ENCODE data around the gene ALDOB. TPM values are rescaled to one million over a fixed set of nuclear protein-coding genes. Genes with fewer than 3 reads are reported as not detected.

Gene ALDOB
- total and polyA plus RNA-seq, 7 experiments from 2014 or later, result not detected

GRCh38 chr9:101408374-101409078, 27.0 kb downstream of the ALDOB start:
- ATAC-seq (no peak), DNase-seq (no peak)
- intact Hi-C loops (cut with micrococcal nuclease), result no loop called here
- Histone ChIP-seq H3K27me3 (ENCODE audit: control insufficient read depth in 2 of 2, insufficient read depth in 2 of 2, low read length in 2 of 2) (no peaks in the 10 kb centered on the region), H3K36me3 (ENCODE audit: control insufficient read depth in 2 of 3, insufficient read depth in 3 of 3, low read length in 3 of 3) (peaks cover 24 to 55% (median 27%) of the 10 kb centered on the region in 3 experiments), H3K9me3 (ENCODE audit: control insufficient read depth in 2 of 3, low read length in 3 of 3) (peaks cover 26 to 67% (median 34%) of the 10 kb centered on the region in 3 experiments), H3K4me3 (ENCODE audit: low read length) (no peak overlapping the region), H3K27ac (ENCODE audit: low read depth, low read length) (no peak overlapping the region), H3K4me1 (ENCODE audit: control insufficient read depth in 2 of 2, insufficient read depth in 2 of 2, low read length in 2 of 2) (no peaks in the 10 kb centered on the region)
- H3K27me3 Mint-ChIP-seq, result no peaks in the 10 kb centered on the region
- no peak overlapping the region for H3K4me3 Mint-ChIP-seq
- CTCF ChIA-PET, result no interaction called here
- H3K4me1 Mint-ChIP-seq, result peaks cover 0 to 10% (median 5%) of the 10 kb centered on the region in 7 donors
- H3K9me3 Mint-ChIP-seq, result peaks cover 13 to 97% (median 66%) of the 10 kb centered on the region in 11 donors
- POLR2A ChIA-PET, result no interaction called here
- no peak overlapping the region for H3K27ac Mint-ChIP-seq
- H3K36me3 Mint-ChIP-seq, result peaks cover 57 to 80% (median 77%) of the 10 kb centered on the region in 5 donors

GRCh38 chr9:101403516-101404285, 31.9 kb downstream of the ALDOB start:
- H3K9me3 Mint-ChIP-seq, result peaks cover 13 to 54% (median 47%) of the 10 kb centered on the region in 11 donors
- H3K4me3 Mint-ChIP-seq, result peak overlapping the region in 1 of 10 donors; percentile 6
- no peak for ATAC-seq
- H3K9me3 ChIP-seq (ENCODE audit: control insufficient read depth in 2 of 3, low read length in 3 of 3), result peaks cover 8 to 29% (median 10%) of the 10 kb centered on the region in 3 experiments
- peaks cover 12 to 17% of the 10 kb centered on the region in 2 donors for H3K4me1 ChIP-seq (ENCODE audit: control insufficient read depth in 2 of 2, insufficient read depth in 2 of 2, low read length in 2 of 2)
- no peak for DNase-seq
- H3K36me3 Mint-ChIP-seq, result peaks cover 70 to 84% (median 82%) of the 10 kb centered on the region in 5 donors
- ChIA-PET CTCF (no interaction called here), POLR2A (no interaction called here)
- no peak overlapping the region for H3K27ac Mint-ChIP-seq
- intact Hi-C loops (cut with micrococcal nuclease), result no loop called here
- peaks cover 27 to 71% (median 32%) of the 10 kb centered on the region in 3 experiments for H3K36me3 ChIP-seq (ENCODE audit: control insufficient read depth in 2 of 3, insufficient read depth in 3 of 3, low read length in 3 of 3)
- no peak overlapping the region for H3K27ac ChIP-seq (ENCODE audit: low read depth, low read length)
- no peaks in the 10 kb centered on the region for H3K27me3 Mint-ChIP-seq
- peaks cover 30 to 50% (median 46%) of the 10 kb centered on the region in 7 donors for H3K4me1 Mint-ChIP-seq
- no peaks in the 10 kb centered on the region for H3K27me3 ChIP-seq (ENCODE audit: control insufficient read depth in 2 of 2, insufficient read depth in 2 of 2, low read length in 2 of 2)
- H3K4me3 ChIP-seq (ENCODE audit: low read length), result no peak overlapping the region

DNA sequence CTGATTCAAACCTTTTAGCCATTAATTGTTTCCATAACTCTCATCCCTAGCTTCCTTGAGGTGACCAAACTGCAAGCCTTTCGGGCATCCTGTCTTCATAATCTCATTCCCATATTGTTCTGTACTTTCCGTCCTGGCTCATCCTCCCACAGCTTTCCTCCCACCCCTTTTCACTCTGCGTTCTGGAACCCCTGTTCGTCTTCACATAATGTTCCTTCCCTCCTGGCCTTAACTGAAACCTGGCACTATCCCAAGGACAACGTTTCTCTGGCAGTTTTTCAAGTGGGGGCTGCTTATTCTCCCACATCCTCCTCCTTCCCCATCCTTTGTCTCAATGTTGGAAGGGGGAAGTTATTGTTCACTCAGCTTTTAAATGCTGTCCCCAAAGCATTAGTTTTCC, 35.5 kb downstream of the ALDOB start:
- no peaks in the 10 kb centered on the region for H3K27me3 ChIP-seq (ENCODE audit: control insufficient read depth in 2 of 2, insufficient read depth in 2 of 2, low read length in 2 of 2)
- POLR2A ChIA-PET, result no interaction called here
- H3K4me3 ChIP-seq (ENCODE audit: low read length), result peak overlapping the region; percentile 90
- H3K9me3 Mint-ChIP-seq, result peaks cover 5 to 29% (median 14%) of the 10 kb centered on the region in 11 donors
- H3K27me3 Mint-ChIP-seq, result no peaks in the 10 kb centered on the region
- peak overlapping the region; percentile 93 to 100 (median 98) for H3K4me3 Mint-ChIP-seq
- intact Hi-C loops (cut with micrococcal nuclease), result no loop called here
- ATAC-seq (no peak), DNase-seq (no peak)
- peak overlapping the region; percentile 9 to 100 (median 78) for H3K27ac Mint-ChIP-seq
- H3K27ac ChIP-seq (ENCODE audit: low read depth, low read length), result no peak overlapping the region
- H3K4me1 ChIP-seq (ENCODE audit: control insufficient read depth in 2 of 2, insufficient read depth in 2 of 2, low read length in 2 of 2), result peaks cover 21 to 34% of the 10 kb centered on the region in 2 donors
- peaks cover 43 to 82% (median 72%) of the 10 kb centered on the region in 7 donors for H3K4me1 Mint-ChIP-seq
- CTCF ChIA-PET, result interaction anchor here (1.6 kb wide), 1 partner anchor 168 kb away, joined by 3 read pairs; no protein-coding TSS in a partner anchor
- H3K36me3 ChIP-seq (ENCODE audit: control insufficient read depth in 2 of 3, insufficient read depth in 3 of 3, low read length in 3 of 3), result peaks cover 14 to 36% (median 20%) of the 10 kb centered on the region in 3 experiments
- H3K9me3 ChIP-seq (ENCODE audit: control insufficient read depth in 2 of 3, low read length in 3 of 3), result peaks cover 0 to 1% (median 0%) of the 10 kb centered on the region in 3 experiments
- peaks cover 47 to 67% (median 54%) of the 10 kb centered on the region in 5 donors for H3K36me3 Mint-ChIP-seq

DNA sequence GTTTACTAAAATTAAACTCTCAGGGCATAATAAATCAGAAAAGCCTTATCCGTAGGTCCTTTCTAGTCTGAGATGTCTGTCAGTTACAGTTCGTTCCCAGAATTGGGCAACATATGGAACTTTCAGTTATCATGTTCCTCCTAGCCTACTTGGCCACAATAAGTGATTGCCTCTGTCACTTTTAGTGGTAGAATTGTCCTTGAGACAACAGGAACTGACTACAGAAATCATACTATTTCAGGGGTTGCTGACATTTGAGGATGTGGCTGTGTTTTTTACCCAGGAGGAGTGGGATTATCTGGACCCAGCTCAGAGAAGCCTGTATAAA, 36.0 kb downstream of the ALDOB start:
- intact Hi-C loops (cut with micrococcal nuclease), result loop anchor here (2.0 to 10.0 kb wide), 7 partner anchors 55 to 1493 kb away; partner anchors contain the start of genes ERP44 (in 1 of the 2), INVS (in 1 of the 2), MSANTD3 (in 1 of the 2) and STX17 (in 1 of the 2)
- H3K27me3 Mint-ChIP-seq, result no peaks in the 10 kb centered on the region
- H3K4me3 Mint-ChIP-seq, result peak overlapping the region; percentile 93 to 100 (median 98)
- Histone ChIP-seq H3K27me3 (ENCODE audit: control insufficient read depth in 2 of 2, insufficient read depth in 2 of 2, low read length in 2 of 2) (no peaks in the 10 kb centered on the region), H3K4me1 (ENCODE audit: control insufficient read depth in 2 of 2, insufficient read depth in 2 of 2, low read length in 2 of 2) (peaks cover 21 to 34% of the 10 kb centered on the region in 2 donors), H3K36me3 (ENCODE audit: control insufficient read depth in 2 of 3, insufficient read depth in 3 of 3, low read length in 3 of 3) (peaks cover 9 to 31% (median 14%) of the 10 kb centered on the region in 3 experiments), H3K9me3 (ENCODE audit: control insufficient read depth in 2 of 3, low read length in 3 of 3) (no peaks in the 10 kb centered on the region), H3K27ac (ENCODE audit: low read depth, low read length) (peak overlapping the region; percentile 94), H3K4me3 (ENCODE audit: low read length) (peak overlapping the region; percentile 90)
- peak overlapping the region; percentile 58 to 100 (median 99) for H3K27ac Mint-ChIP-seq
- peaks cover 3 to 24% (median 9%) of the 10 kb centered on the region in 11 donors for H3K9me3 Mint-ChIP-seq
- peaks cover 42 to 67% (median 54%) of the 10 kb centered on the region in 5 donors for H3K36me3 Mint-ChIP-seq
- ChIA-PET POLR2A (no interaction called here), CTCF (interaction anchor here (1.6 kb wide), 1 partner anchor 168 kb away, joined by 3 read pairs; no protein-coding TSS in a partner anchor)
- DNase-seq, result no peak
- no peak for ATAC-seq
- H3K4me1 Mint-ChIP-seq, result peaks cover 48 to 86% (median 76%) of the 10 kb centered on the region in 7 donors

DNA sequence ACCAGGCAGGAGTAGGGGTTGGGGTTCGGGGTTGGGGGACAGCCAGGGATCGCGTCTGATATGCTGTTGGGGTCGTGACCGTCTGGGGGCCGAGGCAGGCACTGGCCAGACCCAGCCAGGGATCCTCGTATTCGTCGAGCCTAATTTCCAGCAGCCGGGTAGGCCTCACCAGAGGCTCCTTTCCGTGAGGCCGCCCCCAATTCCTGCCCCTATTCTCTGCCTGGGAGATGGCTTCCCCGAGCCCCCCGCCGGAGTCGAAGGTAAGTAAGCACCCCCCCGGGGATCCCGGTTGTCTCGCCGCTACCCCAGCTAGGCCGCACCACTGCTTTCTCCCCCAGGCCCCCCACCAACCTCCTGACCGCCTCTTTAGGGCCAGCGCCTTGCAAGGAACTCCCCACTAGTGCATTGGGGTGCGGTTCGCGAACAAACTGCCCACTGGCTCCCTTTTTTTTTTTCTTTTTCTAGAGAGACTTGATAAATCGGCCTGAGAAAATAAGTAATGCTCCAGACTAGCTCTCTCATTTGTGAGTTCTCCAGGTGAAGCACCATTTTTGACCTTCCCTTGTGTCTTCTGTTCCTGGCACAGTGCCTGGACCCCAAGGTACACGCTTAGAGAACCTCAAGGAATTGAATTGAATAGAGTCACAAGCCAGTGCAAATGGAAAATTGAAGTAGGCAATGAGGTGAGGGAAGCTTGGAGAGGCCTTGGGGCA, 36.5 kb downstream of the ALDOB start:
- Mint-ChIP-seq H3K4me3 (peak overlapping the region; percentile 93 to 100 (median 98)), H3K27me3 (no peaks in the 10 kb centered on the region), H3K4me1 (peaks cover 53 to 91% (median 81%) of the 10 kb centered on the region in 7 donors), H3K9me3 (peaks cover 2 to 20% (median 8%) of the 10 kb centered on the region in 11 donors), H3K36me3 (peaks cover 36 to 66% (median 54%) of the 10 kb centered on the region in 5 donors), H3K27ac (peak overlapping the region; percentile 97 to 100 (median 99))
- POLR2A ChIA-PET, result interaction anchor here (0.7 to 1.3 kb wide), 7 partner anchors 10 to 174 kb away, joined by 3 to 17 read pairs (median 4); partner anchors contain the start of gene RNF20
- Histone ChIP-seq H3K4me3 (ENCODE audit: low read length) (peak overlapping the region; percentile 90), H3K27me3 (ENCODE audit: control insufficient read depth in 2 of 2, insufficient read depth in 2 of 2, low read length in 2 of 2) (no peaks in the 10 kb centered on the region), H3K27ac (ENCODE audit: low read depth, low read length) (peak overlapping the region; percentile 94), H3K36me3 (ENCODE audit: control insufficient read depth in 2 of 3, insufficient read depth in 3 of 3, low read length in 3 of 3) (peaks cover 4 to 28% (median 13%) of the 10 kb centered on the region in 3 experiments), H3K4me1 (ENCODE audit: control insufficient read depth in 2 of 2, insufficient read depth in 2 of 2, low read length in 2 of 2) (peaks cover 21 to 34% of the 10 kb centered on the region in 2 donors), H3K9me3 (ENCODE audit: control insufficient read depth in 2 of 3, low read length in 3 of 3) (no peaks in the 10 kb centered on the region)
- intact Hi-C loops (cut with micrococcal nuclease), result loop anchor here (1.0 to 10.0 kb wide), 11 partner anchors 56 to 1577 kb away; partner anchors contain the start of genes RNF20 (in 2 of the 2), ERP44 (in 1 of the 2), INVS (in 1 of the 2) and MSANTD3 (in 1 of the 2)
- DNase-seq, result no peak
- ATAC-seq, result peak; percentile 4
- CTCF ChIA-PET, result interaction anchor here (0.7 to 1.6 kb wide), 2 partner anchors 135 to 169 kb away, joined by 3 read pairs; partner anchors contain the start of gene RNF20

All from naive thymus-derived CD4-positive, alpha-beta T cell (primary cell).